AG08396 (cell line): ENCODE results near the gene TEX101.
A peak's percentile ranks its signal among the peaks of the same experiment; 100 is the strongest.
"Not testable (repeated sequence)": the region's sequence is repeated elsewhere in the genome, so short reads cannot be mapped to it uniquely, and the experiment has no call there.

Source experiments
- DNase-seq: peaks from one replicate; pipeline ENCODE4 v3.0.0; 2012; ENCODE audit warnings: low spot score, mixed read lengths

Gene TEX101

GRCh38 chr19:43420954-43421353 lies 6.3 kb downstream of the TEX101 start:
- DNase-seq = no peak

- DNase-seq = no peak
Measured at GRCh38 chr19:43422000-43422688, 7.5 kb downstream of the TEX101 start.

GRCh38 chr19:43422689-43423066 lies 8.0 kb downstream of the TEX101 start:
- no peak for DNase-seq

GRCh38 chr19:43423779-43424178 lies 9.1 kb downstream of the TEX101 start:
- DNase-seq = no peak

- no peak for DNase-seq
Measured at GRCh38 chr19:43425567-43426392, 11.1 kb downstream of the TEX101 start.

- DNase-seq = no peak
Measured at GRCh38 chr19:43429395-43429794, 14.7 kb downstream of the TEX101 start.

GRCh38 chr19:43430142-43430710 lies 15.5 kb downstream of the TEX101 start:
- DNase-seq = no peak

GRCh38 chr19:43430976-43431375 lies 16.3 kb downstream of the TEX101 start:
- no peak for DNase-seq

GRCh38 chr19:43433358-43433673 lies 18.6 kb downstream of the TEX101 start:
- DNase-seq = no peak

GRCh38 chr19:43433689-43434088 lies 19.0 kb downstream of the TEX101 start:
- no peak for DNase-seq

GRCh38 chr19:43435775-43436174 lies 21.1 kb downstream of the TEX101 start:
- no peak for DNase-seq

- DNase-seq = not testable (repeated sequence)
Measured at GRCh38 chr19:43437284-43437683, 22.6 kb downstream of the TEX101 start.

GRCh38 chr19:43437712-43438111 lies 23.0 kb downstream of the TEX101 start:
- no peak for DNase-seq

- peak; percentile 66 for DNase-seq
Measured at GRCh38 chr19:43438291-43439031, 23.8 kb downstream of the TEX101 start.

GRCh38 chr19:43439032-43439708 lies 24.5 kb downstream of the TEX101 start:
- no peak for DNase-seq

- no peak for DNase-seq
Measured at GRCh38 chr19:43439709-43440063, 25.0 kb downstream of the TEX101 start.

GRCh38 chr19:43441716-43442115 lies 27.0 kb downstream of the TEX101 start:
- no peak for DNase-seq

- DNase-seq = not testable (repeated sequence)
Measured at GRCh38 chr19:43444091-43444490, 29.4 kb downstream of the TEX101 start.

GRCh38 chr19:43444531-43445287 lies 30.0 kb downstream of the TEX101 start:
- no peak for DNase-seq

GRCh38 chr19:43445426-43445825 lies 30.7 kb downstream of the TEX101 start:
- no peak for DNase-seq

GRCh38 chr19:43446746-43447489 lies 32.2 kb downstream of the TEX101 start:
- peak; percentile 80 for DNase-seq
